Measurements from ENCODE around the gene NACC2. TPM values are rescaled to one million over a fixed set of nuclear protein-coding genes. Genes with fewer than 3 reads are reported as not detected.

NACC2 gene
- total and polyA plus RNA-seq, 4 donors: 4.8 to 17.8 (median 8.8) TPM

DNA sequence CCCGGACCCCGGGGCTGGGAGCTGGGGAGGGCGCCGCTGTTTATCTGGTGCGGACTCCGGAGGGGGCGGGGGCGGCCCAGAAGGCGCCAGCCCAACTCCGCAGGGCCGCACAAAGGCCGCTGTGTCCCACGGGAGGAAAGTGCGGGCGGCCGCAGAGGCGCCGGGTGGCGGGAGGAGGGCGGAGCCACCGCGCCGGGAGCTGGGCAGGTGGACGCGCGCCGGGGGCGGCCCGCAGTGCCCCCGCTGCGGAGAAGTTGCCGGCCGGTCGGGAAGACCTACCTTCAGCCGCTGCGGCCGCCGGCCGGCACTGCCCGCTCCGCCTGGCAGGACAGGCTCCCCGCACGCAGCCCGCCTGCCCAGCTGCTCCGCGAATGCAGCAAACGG is 43.6 kb downstream of the NACC2 start:
- H3K27ac ChIP-seq (ENCODE audit: low read depth in 1 of 2, low read length in 2 of 2): no peak overlapping the region
- peak overlapping the region in 1 of 3 donors; percentile 39 for H3K4me3 ChIP-seq (ENCODE audit: low read depth in 1 of 3, low read length in 3 of 3)
- H3K9ac ChIP-seq (ENCODE audit: low read depth in 1 of 2, low read length in 2 of 2): no peak overlapping the region
- peaks cover 3 to 15% (median 9%) of the 10 kb centered on the region in 4 donors for H3K36me3 ChIP-seq (ENCODE audit: control insufficient read depth in 4 of 4, insufficient read depth in 3 of 4, low read depth in 1 of 4, low read length in 3 of 4)
- H3K4me1 ChIP-seq (ENCODE audit: control insufficient read depth in 4 of 4, insufficient read depth in 4 of 4, low read length in 3 of 4): peaks cover 0 to 8% (median 4%) of the 10 kb centered on the region in 4 donors
- no peaks in the 10 kb centered on the region for H3K9me3 ChIP-seq (ENCODE audit: control insufficient read depth in 4 of 4, low read length in 3 of 4)
- peak; percentile 37 for DNase-seq (ENCODE audit: low spot score)
- no peaks in the 10 kb centered on the region for H3K27me3 ChIP-seq (ENCODE audit: control insufficient read depth in 4 of 4, insufficient read depth in 4 of 4, low read length in 3 of 4)
- TF ChIP-seq JUND (IDR thresholded peaks at IDR 0.05) (no peak), HNF4A (conservative IDR thresholded peaks at IDR 0.05) (no peak)
- TF ChIP-seq, protein P1, sequence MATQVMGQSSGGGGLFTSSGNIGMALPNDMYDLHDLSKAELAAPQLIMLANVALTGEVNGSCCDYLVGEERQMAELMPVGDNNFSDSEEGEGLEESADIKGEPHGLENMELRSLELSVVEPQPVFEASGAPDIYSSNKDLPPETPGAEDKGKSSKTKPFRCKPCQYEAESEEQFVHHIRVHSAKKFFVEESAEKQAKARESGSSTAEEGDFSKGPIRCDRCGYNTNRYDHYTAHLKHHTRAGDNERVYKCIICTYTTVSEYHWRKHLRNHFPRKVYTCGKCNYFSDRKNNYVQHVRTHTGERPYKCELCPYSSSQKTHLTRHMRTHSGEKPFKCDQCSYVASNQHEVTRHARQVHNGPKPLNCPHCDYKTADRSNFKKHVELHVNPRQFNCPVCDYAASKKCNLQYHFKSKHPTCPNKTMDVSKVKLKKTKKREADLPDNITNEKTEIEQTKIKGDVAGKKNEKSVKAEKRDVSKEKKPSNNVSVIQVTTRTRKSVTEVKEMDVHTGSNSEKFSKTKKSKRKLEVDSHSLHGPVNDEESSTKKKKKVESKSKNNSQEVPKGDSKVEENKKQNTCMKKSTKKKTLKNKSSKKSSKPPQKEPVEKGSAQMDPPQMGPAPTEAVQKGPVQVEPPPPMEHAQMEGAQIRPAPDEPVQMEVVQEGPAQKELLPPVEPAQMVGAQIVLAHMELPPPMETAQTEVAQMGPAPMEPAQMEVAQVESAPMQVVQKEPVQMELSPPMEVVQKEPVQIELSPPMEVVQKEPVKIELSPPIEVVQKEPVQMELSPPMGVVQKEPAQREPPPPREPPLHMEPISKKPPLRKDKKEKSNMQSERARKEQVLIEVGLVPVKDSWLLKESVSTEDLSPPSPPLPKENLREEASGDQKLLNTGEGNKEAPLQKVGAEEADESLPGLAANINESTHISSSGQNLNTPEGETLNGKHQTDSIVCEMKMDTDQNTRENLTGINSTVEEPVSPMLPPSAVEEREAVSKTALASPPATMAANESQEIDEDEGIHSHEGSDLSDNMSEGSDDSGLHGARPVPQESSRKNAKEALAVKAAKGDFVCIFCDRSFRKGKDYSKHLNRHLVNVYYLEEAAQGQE (IDR thresholded peaks at IDR 0.05): no peak
- TF ChIP-seq, protein P2, sequence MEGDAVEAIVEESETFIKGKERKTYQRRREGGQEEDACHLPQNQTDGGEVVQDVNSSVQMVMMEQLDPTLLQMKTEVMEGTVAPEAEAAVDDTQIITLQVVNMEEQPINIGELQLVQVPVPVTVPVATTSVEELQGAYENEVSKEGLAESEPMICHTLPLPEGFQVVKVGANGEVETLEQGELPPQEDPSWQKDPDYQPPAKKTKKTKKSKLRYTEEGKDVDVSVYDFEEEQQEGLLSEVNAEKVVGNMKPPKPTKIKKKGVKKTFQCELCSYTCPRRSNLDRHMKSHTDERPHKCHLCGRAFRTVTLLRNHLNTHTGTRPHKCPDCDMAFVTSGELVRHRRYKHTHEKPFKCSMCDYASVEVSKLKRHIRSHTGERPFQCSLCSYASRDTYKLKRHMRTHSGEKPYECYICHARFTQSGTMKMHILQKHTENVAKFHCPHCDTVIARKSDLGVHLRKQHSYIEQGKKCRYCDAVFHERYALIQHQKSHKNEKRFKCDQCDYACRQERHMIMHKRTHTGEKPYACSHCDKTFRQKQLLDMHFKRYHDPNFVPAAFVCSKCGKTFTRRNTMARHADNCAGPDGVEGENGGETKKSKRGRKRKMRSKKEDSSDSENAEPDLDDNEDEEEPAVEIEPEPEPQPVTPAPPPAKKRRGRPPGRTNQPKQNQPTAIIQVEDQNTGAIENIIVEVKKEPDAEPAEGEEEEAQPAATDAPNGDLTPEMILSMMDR (IDR thresholded peaks at IDR 0.05; ENCODE audit: low read depth, low read length, missing input control): no peak
- WGBS: 47% methylated on average over 47 of the region's 47 CpGs

DNA sequence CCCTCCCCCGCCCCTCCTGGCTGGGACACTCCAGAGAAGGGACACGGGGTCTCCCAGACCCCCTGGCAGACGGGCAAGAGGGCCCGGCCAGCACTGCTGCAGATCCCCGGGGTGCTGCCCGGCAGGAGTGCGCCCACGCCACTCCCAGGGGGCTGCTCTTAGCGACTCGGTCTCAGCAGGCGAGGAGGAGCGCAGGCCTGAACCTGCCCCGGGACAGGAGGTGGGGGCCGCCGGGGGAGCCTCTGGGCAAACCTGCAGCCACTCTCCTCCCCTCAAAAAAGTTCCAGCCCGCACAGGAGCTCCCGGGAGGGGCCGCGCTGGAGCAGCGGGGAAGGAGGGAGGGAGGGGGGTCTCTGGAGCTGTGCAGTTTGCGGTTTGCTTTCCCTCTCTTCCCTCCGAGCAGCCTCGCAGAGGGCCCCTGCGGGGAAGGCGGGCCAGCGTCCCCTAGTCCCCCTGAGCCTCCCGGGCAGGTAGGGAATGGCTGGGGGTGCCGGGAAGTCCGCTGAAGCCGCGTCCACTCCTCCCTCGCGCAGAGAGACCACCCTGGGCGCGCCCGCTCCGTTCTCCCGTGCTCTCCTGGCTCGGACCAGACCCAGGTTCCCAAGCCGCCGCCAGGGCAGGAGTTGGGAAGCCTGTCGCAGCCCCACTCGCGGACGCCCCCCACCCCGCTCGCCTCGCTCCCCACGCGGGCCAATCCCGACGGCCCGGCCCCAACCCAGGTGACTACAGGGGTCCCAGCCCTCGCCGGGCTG is 44.2 kb downstream of the NACC2 start:
- Histone ChIP-seq H3K27ac (ENCODE audit: low read depth in 1 of 2, low read length in 2 of 2) (no peak overlapping the region), H3K27me3 (ENCODE audit: control insufficient read depth in 4 of 4, insufficient read depth in 4 of 4, low read length in 3 of 4) (no peaks in the 10 kb centered on the region), H3K36me3 (ENCODE audit: control insufficient read depth in 4 of 4, insufficient read depth in 3 of 4, low read depth in 1 of 4, low read length in 3 of 4) (peaks cover 3 to 18% (median 9%) of the 10 kb centered on the region in 4 donors), H3K4me3 (ENCODE audit: low read depth in 1 of 3, low read length in 3 of 3) (peak overlapping the region in 1 of 3 donors; percentile 39), H3K9me3 (ENCODE audit: control insufficient read depth in 4 of 4, low read length in 3 of 4) (no peaks in the 10 kb centered on the region), H3K4me1 (ENCODE audit: control insufficient read depth in 4 of 4, insufficient read depth in 4 of 4, low read length in 3 of 4) (peaks cover 0 to 8% (median 4%) of the 10 kb centered on the region in 4 donors), H3K9ac (ENCODE audit: low read depth in 1 of 2, low read length in 2 of 2) (no peak overlapping the region)
- peak; percentile 29 for DNase-seq (ENCODE audit: low spot score)
- WGBS: 70% methylated on average over 55 of the region's 55 CpGs
- TF ChIP-seq FOXA1 (IDR thresholded peaks at IDR 0.05) (no peak), YY1 (IDR thresholded peaks at IDR 0.05) (no peak), NR2F2 (IDR thresholded peaks at IDR 0.05) (no peak), RXRA (IDR thresholded peaks at IDR 0.05) (no peak), FOXA2 (IDR thresholded peaks at IDR 0.05) (no peak), EGR1 (IDR thresholded peaks at IDR 0.05; ENCODE audit: low read depth in 2 of 2) (no peak), TAF1 (conservative IDR thresholded peaks at IDR 0.05) (no peak), SP1 (IDR thresholded peaks at IDR 0.05) (no peak), HNF4A (conservative IDR thresholded peaks at IDR 0.05) (no peak), HNF4G (IDR thresholded peaks at IDR 0.05) (no peak), RAD21 (IDR thresholded peaks at IDR 0.05) (no peak)
- TF ChIP-seq, protein P3, sequence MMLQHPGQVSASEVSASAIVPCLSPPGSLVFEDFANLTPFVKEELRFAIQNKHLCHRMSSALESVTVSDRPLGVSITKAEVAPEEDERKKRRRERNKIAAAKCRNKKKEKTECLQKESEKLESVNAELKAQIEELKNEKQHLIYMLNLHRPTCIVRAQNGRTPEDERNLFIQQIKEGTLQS (IDR thresholded peaks at IDR 0.05): no peak
- TF ChIP-seq, protein P1 (IDR thresholded peaks at IDR 0.05): no peak
- TF ChIP-seq, protein P2 (IDR thresholded peaks at IDR 0.05; ENCODE audit: low read depth, low read length, missing input control): no peak
- TF ChIP-seq, protein P4, sequence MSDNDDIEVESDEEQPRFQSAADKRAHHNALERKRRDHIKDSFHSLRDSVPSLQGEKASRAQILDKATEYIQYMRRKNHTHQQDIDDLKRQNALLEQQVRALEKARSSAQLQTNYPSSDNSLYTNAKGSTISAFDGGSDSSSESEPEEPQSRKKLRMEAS (IDR thresholded peaks at IDR 0.05): no peak
- TF ChIP-seq, protein P5, sequence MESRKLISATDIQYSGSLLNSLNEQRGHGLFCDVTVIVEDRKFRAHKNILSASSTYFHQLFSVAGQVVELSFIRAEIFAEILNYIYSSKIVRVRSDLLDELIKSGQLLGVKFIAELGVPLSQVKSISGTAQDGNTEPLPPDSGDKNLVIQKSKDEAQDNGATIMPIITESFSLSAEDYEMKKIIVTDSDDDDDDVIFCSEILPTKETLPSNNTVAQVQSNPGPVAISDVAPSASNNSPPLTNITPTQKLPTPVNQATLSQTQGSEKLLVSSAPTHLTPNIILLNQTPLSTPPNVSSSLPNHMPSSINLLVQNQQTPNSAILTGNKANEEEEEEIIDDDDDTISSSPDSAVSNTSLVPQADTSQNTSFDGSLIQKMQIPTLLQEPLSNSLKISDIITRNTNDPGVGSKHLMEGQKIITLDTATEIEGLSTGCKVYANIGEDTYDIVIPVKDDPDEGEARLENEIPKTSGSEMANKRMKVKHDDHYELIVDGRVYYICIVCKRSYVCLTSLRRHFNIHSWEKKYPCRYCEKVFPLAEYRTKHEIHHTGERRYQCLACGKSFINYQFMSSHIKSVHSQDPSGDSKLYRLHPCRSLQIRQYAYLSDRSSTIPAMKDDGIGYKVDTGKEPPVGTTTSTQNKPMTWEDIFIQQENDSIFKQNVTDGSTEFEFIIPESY (IDR thresholded peaks at IDR 0.05): no peak

Measured in liver (tissue), 9 donors.